CD8-positive, alpha-beta memory T cell (primary cell): ENCODE results near the gene ARV1. TPM values are rescaled to one million over a fixed set of nuclear protein-coding genes. Genes with fewer than 3 reads are reported as not detected.

Experiments
- CTCF ChIA-PET: fragments of 350-600 bp; sonication (Branson Sonifier 250); formaldehyde crosslinking; loops from one replicate; lab custom pipeline; 2021; ENCODE audit warnings: antibody characterized with exemption; lab: Charles Lee
- POLR2A ChIA-PET: fragments of 350-600 bp; sonication (Branson Sonifier 250); formaldehyde crosslinking; loops from one replicate; lab custom pipeline; 2021; ENCODE audit warnings: antibody characterized with exemption; lab: Charles Lee
- DNase-seq, 5 donors: peaks; one replicate each; pipeline versions ENCODE4 v3.0.0 to v3.0.0-alpha.2; 2020 to 2022; ENCODE audit warnings: mixed read lengths in 1 of 5
- H3K27ac ChIP-seq: one replicate; pipeline ENCODE4 v1.7.0; 2013; ENCODE audit warnings: low read depth, mild to moderate bottlenecking, low read length, moderate library complexity
- H3K27me3 ChIP-seq: 2 replicates; pipeline ENCODE4 v1.7.0; 2013; ENCODE audit warnings: low read length, mild to moderate bottlenecking; ENCODE audit not compliant: insufficient read depth, poor library complexity, severe bottlenecking
- H3K36me3 ChIP-seq: 2 replicates; pipeline ENCODE4 v1.7.0; 2013; ENCODE audit warnings: mild to moderate bottlenecking, low read length, moderate library complexity; ENCODE audit not compliant: insufficient read depth
- H3K4me1 ChIP-seq: 2 replicates; pipeline ENCODE4 v1.7.0; 2013; ENCODE audit warnings: mild to moderate bottlenecking, low read length, moderate library complexity; ENCODE audit not compliant: insufficient read depth
- H3K4me3 ChIP-seq: 2 replicates; pipeline ENCODE4 v1.7.0; 2013; ENCODE audit warnings: mild to moderate bottlenecking, low read length
- H3K9me3 ChIP-seq: 2 replicates; pipeline ENCODE4 v1.7.0; 2013; ENCODE audit warnings: mild to moderate bottlenecking, low read length
- H3K27ac Mint-ChIP-seq, 8 donors: one replicate each; pipeline ENCODE4 v1.8.0; 2020 to 2021; ENCODE audit warnings: mixed read lengths in 8 of 8, mild to moderate bottlenecking in 6 of 8, inconsistent platforms in 3 of 8, moderate library complexity in 3 of 8
- H3K27me3 Mint-ChIP-seq, 2 donors: one replicate each; pipeline ENCODE4 v1.8.0; 2020 to 2021; ENCODE audit warnings: mixed read lengths in 2 of 2, mild to moderate bottlenecking in 1 of 2, moderate library complexity in 1 of 2
- H3K36me3 Mint-ChIP-seq, 3 donors: one replicate each; pipeline ENCODE4 v1.8.0; 2020 to 2021; ENCODE audit warnings: mixed read lengths in 3 of 3, inconsistent platforms in 1 of 3, mild to moderate bottlenecking in 1 of 3
- H3K4me1 Mint-ChIP-seq, 3 donors: one replicate each; pipeline ENCODE4 v1.8.0; 2020 to 2021; ENCODE audit warnings: mixed read lengths in 3 of 3, inconsistent platforms in 1 of 3, mild to moderate bottlenecking in 1 of 3
- H3K4me3 Mint-ChIP-seq, 7 donors: one replicate each; pipeline ENCODE4 v1.8.0; 2020 to 2021; ENCODE audit warnings: mixed read lengths in 7 of 7, mild to moderate bottlenecking in 6 of 7, moderate library complexity in 4 of 7, inconsistent platforms in 2 of 7
- H3K9me3 Mint-ChIP-seq, 5 donors: one replicate each; pipeline ENCODE4 v1.8.0; 2020 to 2022; ENCODE audit warnings: mixed read lengths in 5 of 5, mild to moderate bottlenecking in 3 of 5, moderate library complexity in 2 of 5, inconsistent platforms in 1 of 5
- polyA plus RNA-seq: library from polyadenylated mRNA; unstranded; fragments of 300-500 nt; fragmentation: Illumina TruSeq; gene quantifications from one replicate; pipeline ENCODE4 v1.2.3, GENCODE V29; 2021
- total RNA-seq, 2 experiments: library from RNA; stranded (reverse); gene quantifications; one replicate each; pipeline ENCODE4 v1.2.3, GENCODE V29; 2021

Gene ARV1
- total and polyA plus RNA-seq, 3 experiments from 2014 or later, result 21.2 to 27.6 (median 21.4) TPM

DNA sequence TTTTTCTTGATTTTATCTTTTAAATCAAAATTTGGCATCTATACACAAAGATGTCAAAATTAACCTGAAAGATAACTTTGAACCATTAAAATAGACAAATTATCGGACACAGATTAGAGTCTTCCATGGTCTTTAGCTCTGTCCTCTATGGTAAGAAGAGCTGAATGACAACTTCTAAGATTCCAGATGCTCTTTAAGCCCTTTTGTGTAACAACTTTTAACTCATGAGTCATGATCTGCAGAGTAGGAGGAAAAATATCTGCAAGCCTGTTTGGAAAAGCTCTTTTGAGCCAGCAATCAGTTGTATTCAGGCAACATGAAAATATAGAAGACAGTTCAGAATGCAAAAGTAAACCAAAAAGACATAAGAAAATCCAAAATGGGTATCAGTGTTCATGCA is 38.0 kb upstream of the ARV1 start:
- H3K4me1 ChIP-seq, result no peaks in the 10 kb centered on the region
- Mint-ChIP-seq H3K9me3 (no peaks in the 10 kb centered on the region), H3K4me1 (peaks cover 10 to 32% (median 12%) of the 10 kb centered on the region in 3 donors), H3K27ac (no peak overlapping the region), H3K4me3 (no peak overlapping the region), H3K27me3 (no peaks in the 10 kb centered on the region), H3K36me3 (peaks cover 9 to 69% (median 17%) of the 10 kb centered on the region in 3 donors)
- H3K27ac ChIP-seq, result no peak overlapping the region
- ChIA-PET POLR2A (no interaction called here), CTCF (no interaction called here)
- H3K4me3 ChIP-seq, result no peak overlapping the region
- DNase-seq, result no peak
- H3K9me3 ChIP-seq, result no peaks in the 10 kb centered on the region
- H3K36me3 ChIP-seq, result peaks cover 7% of the 10 kb centered on the region
- H3K27me3 ChIP-seq, result no peaks in the 10 kb centered on the region

DNA sequence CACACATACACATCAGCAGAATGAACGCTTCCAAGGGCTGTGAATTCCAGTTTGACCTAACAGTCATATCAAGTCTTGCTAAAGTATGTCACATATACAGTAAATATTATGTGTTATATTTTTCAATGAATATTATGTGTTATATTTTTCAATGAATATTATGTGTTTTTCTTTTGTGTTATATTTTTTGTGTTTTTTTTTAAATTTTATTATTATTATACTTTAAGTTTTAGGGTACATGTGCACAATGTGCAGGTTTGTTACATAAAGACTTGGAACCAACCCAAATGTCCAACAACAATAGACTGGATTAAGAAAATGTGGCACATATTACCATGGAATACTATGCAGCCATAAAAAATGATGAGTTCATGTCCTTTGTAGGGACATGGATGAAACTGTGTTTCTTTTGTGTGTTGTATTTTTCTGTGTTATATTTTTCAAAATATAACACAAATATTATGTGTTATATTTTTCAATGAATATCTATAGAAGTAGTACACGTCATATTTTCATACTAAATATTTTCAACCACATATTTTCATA is 35.8 kb upstream of the ARV1 start:
- Mint-ChIP-seq H3K9me3 (no peaks in the 10 kb centered on the region), H3K36me3 (peaks cover 9 to 66% (median 21%) of the 10 kb centered on the region in 3 donors), H3K4me3 (no peak overlapping the region), H3K4me1 (peaks cover 10 to 35% (median 14%) of the 10 kb centered on the region in 3 donors), H3K27me3 (no peaks in the 10 kb centered on the region), H3K27ac (peak overlapping the region in 1 of 8 donors; percentile 12)
- Histone ChIP-seq H3K4me3 (no peak overlapping the region), H3K36me3 (peaks cover 7% of the 10 kb centered on the region), H3K27me3 (no peaks in the 10 kb centered on the region), H3K27ac (no peak overlapping the region), H3K9me3 (no peaks in the 10 kb centered on the region), H3K4me1 (no peaks in the 10 kb centered on the region)
- DNase-seq, result no peak
- POLR2A ChIA-PET, result no interaction called here
- CTCF ChIA-PET, result no interaction called here

DNA sequence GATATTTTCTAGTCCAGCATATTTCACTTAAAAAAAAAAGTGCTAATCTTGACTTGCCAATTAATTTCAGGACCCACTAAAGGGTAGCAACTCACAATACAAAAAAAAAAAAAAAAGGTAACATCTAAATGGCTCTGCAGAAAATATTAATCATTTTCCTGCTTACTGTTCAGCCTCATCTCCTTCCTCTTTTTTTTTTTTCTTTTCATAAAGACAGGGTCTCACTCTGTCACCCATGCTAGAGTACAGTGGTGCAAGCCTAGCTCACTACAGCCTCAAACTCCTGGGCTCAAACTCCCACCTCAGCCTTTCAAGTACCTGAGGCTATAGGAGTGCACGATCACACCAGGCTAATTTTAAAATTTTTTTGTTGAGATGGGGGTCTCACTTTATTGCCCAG is 30.6 kb upstream of the ARV1 start:
- Histone ChIP-seq H3K36me3 (peaks cover 7% of the 10 kb centered on the region), H3K4me1 (no peaks in the 10 kb centered on the region), H3K9me3 (no peaks in the 10 kb centered on the region), H3K27ac (no peak overlapping the region), H3K27me3 (no peaks in the 10 kb centered on the region), H3K4me3 (no peak overlapping the region)
- DNase-seq, result no peak
- H3K4me3 Mint-ChIP-seq, result no peak overlapping the region
- H3K27ac Mint-ChIP-seq, result peak overlapping the region in 1 of 8 donors; percentile 90
- POLR2A ChIA-PET, result no interaction called here
- H3K36me3 Mint-ChIP-seq, result peaks cover 4 to 68% (median 21%) of the 10 kb centered on the region in 3 donors
- H3K4me1 Mint-ChIP-seq, result peaks cover 9 to 23% (median 14%) of the 10 kb centered on the region in 3 donors
- CTCF ChIA-PET, result interaction anchor here (0.7 to 1.0 kb wide), 2 partner anchors 20 to 28 kb away, joined by 3 to 5 read pairs; no protein-coding TSS in a partner anchor
- H3K9me3 Mint-ChIP-seq, result no peaks in the 10 kb centered on the region
- no peaks in the 10 kb centered on the region for H3K27me3 Mint-ChIP-seq

DNA sequence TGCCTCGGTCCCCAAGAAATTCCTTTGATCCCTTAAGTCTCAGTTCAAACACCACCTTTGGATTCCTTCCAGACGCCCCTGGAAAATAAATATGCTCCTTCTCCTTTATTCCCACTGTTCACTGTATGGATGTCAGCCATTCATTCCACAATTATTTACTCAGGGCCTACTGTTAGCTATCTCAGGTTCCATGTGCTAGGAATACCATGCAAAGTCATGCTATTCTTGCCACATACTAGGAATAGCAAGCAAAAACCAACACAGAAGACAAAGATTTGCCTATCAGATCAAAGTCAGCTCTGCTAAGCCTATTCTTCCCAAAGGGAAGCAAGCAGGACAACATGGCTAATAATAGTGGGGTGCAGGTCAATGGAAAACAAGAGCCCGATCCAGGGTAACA is 30.0 kb upstream of the ARV1 start:
- no peaks in the 10 kb centered on the region for H3K4me1 ChIP-seq
- Mint-ChIP-seq H3K27ac (peak overlapping the region in 2 of 8 donors; percentile 2 to 20), H3K9me3 (no peaks in the 10 kb centered on the region), H3K4me1 (peaks cover 9 to 23% (median 14%) of the 10 kb centered on the region in 3 donors), H3K4me3 (no peak overlapping the region), H3K36me3 (peaks cover 2 to 71% (median 21%) of the 10 kb centered on the region in 3 donors), H3K27me3 (no peaks in the 10 kb centered on the region)
- ChIA-PET CTCF (interaction anchor here (0.7 to 1.0 kb wide), 2 partner anchors 20 to 27 kb away, joined by 3 to 5 read pairs; no protein-coding TSS in a partner anchor), POLR2A (no interaction called here)
- DNase-seq, result no peak
- H3K27ac ChIP-seq, result no peak overlapping the region
- H3K27me3 ChIP-seq, result no peaks in the 10 kb centered on the region
- peaks cover 9% of the 10 kb centered on the region for H3K36me3 ChIP-seq
- H3K9me3 ChIP-seq, result no peaks in the 10 kb centered on the region
- no peak overlapping the region for H3K4me3 ChIP-seq

DNA sequence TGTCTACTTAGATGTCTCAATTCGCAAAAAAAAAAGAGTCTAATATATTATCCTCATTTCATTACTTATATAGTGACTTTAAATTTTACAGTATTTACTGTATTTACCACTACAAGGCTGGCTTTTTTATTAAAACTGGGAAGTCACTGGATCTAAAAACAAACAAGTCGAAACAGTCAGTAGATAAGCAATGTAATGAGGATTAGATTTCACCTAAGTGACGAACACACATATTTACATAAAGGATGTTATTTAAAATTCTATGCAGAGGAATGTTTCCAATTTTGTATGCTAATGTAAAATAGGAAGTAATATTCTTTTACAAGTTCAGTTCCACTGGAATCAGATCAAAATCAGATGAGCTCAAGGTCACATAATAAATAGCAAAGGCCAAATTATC is 28.5 kb upstream of the ARV1 start:
- Mint-ChIP-seq H3K27me3 (no peaks in the 10 kb centered on the region), H3K4me1 (peaks cover 7 to 23% (median 21%) of the 10 kb centered on the region in 3 donors), H3K36me3 (peaks cover 5 to 69% (median 19%) of the 10 kb centered on the region in 3 donors), H3K9me3 (no peaks in the 10 kb centered on the region), H3K4me3 (no peak overlapping the region), H3K27ac (no peak overlapping the region)
- POLR2A ChIA-PET, result no interaction called here
- no peak overlapping the region for H3K4me3 ChIP-seq
- H3K9me3 ChIP-seq, result no peaks in the 10 kb centered on the region
- CTCF ChIA-PET, result interaction anchor here (1.0 kb wide), 1 partner anchor 28 kb away, joined by 3 read pairs; the partner anchor contains the start of gene TTC13
- H3K4me1 ChIP-seq, result no peaks in the 10 kb centered on the region
- no peak for DNase-seq
- peaks cover 13% of the 10 kb centered on the region for H3K36me3 ChIP-seq
- H3K27me3 ChIP-seq, result no peaks in the 10 kb centered on the region
- no peak overlapping the region for H3K27ac ChIP-seq

DNA sequence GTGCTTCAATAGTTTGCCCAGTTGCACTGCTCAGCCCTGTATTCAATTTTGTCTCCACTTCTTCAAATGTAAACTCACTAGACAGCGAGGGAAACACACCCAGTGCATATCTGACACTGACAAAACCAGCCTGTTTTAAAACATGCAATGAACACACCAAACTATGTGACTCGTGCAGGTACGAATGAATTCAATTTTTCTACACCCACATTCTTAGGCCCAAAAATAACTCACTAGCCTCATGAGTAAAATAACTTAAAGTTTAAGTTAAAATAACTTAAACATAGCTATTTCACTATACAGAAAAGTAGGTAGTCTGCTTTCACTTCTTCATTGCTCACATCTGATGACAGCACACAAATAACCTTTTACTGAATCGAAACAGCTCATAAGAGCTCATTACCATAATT is 21.3 kb upstream of the ARV1 start:
- no peaks in the 10 kb centered on the region for H3K27me3 ChIP-seq
- POLR2A ChIA-PET, result no interaction called here
- DNase-seq, result no peak
- CTCF ChIA-PET, result interaction anchor here (2.0 kb wide), 1 partner anchor 21 kb away, joined by 5 read pairs; the partner anchor contains the start of genes ARV1 and TTC13
- H3K27ac Mint-ChIP-seq, result peak overlapping the region in 1 of 8 donors; percentile 33
- H3K27ac ChIP-seq, result no peak overlapping the region
- H3K4me1 Mint-ChIP-seq, result peaks cover 19 to 35% (median 25%) of the 10 kb centered on the region in 3 donors
- H3K4me3 ChIP-seq, result no peak overlapping the region
- no peaks in the 10 kb centered on the region for H3K4me1 ChIP-seq
- H3K27me3 Mint-ChIP-seq, result no peaks in the 10 kb centered on the region
- peaks cover 18 to 69% (median 21%) of the 10 kb centered on the region in 3 donors for H3K36me3 Mint-ChIP-seq
- no peaks in the 10 kb centered on the region for H3K9me3 Mint-ChIP-seq
- H3K4me3 Mint-ChIP-seq, result no peak overlapping the region
- no peaks in the 10 kb centered on the region for H3K9me3 ChIP-seq
- peaks cover 20% of the 10 kb centered on the region for H3K36me3 ChIP-seq

DNA sequence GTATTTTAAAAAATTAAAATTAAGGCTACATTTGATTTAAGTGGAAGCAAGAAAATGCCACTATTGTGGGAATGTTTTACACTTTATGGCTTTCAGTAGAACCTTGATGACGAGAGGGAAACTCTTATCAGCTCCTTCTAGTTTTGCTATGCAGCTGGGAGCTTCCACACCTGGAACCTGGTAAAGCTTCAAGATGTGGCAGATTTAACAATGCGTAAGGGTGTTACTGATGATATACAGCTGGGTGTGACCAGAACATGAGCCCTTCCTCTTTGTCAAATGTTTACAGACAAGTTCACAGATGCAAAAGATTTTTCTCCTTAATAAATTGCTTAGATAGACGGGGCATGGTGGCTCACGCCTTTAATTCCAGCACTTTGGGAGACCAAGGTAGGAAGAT is 20.5 kb upstream of the ARV1 start:
- Histone ChIP-seq H3K9me3 (no peaks in the 10 kb centered on the region), H3K4me1 (no peaks in the 10 kb centered on the region), H3K27me3 (no peaks in the 10 kb centered on the region), H3K36me3 (peaks cover 18% of the 10 kb centered on the region), H3K27ac (no peak overlapping the region), H3K4me3 (no peak overlapping the region)
- POLR2A ChIA-PET, result no interaction called here
- Mint-ChIP-seq H3K36me3 (peaks cover 18 to 66% (median 21%) of the 10 kb centered on the region in 3 donors), H3K27me3 (no peaks in the 10 kb centered on the region), H3K4me3 (no peak overlapping the region), H3K27ac (peak overlapping the region in 1 of 8 donors; percentile 22), H3K9me3 (no peaks in the 10 kb centered on the region), H3K4me1 (peaks cover 25 to 42% (median 33%) of the 10 kb centered on the region in 3 donors)
- no peak for DNase-seq
- CTCF ChIA-PET, result interaction anchor here (1.2 kb wide), 2 partner anchors 12 to 18 kb away, joined by 3 read pairs; no protein-coding TSS in a partner anchor

DNA sequence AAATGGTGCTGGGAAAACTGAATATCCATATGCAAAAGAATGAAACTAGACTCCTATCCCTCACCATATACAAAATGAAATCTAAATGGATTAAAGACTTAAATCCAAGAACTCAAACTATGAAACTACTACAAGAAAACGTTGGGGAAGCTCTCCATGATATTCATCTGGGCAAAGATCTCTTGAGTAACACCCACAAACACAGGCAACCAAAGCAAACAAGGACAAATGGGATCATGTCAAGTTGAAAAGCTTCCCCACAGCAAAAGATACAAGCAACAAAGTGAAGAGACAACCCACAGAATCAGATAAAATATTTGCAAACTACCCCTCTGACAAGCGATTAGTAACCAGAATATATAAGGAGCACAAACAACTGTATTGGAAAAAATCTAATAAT is 14.0 kb upstream of the ARV1 start:
- Histone ChIP-seq H3K27ac (no peak overlapping the region), H3K36me3 (peaks cover 5% of the 10 kb centered on the region), H3K9me3 (no peaks in the 10 kb centered on the region), H3K4me3 (no peak overlapping the region), H3K4me1 (no peaks in the 10 kb centered on the region), H3K27me3 (no peaks in the 10 kb centered on the region)
- ChIA-PET POLR2A (no interaction called here), CTCF (interaction anchor here (1.1 kb wide), 1 partner anchor 12 kb away, joined by 4 read pairs; no protein-coding TSS in a partner anchor)
- peak overlapping the region in 3 of 8 donors; percentile 4 to 33 (median 18) for H3K27ac Mint-ChIP-seq
- H3K36me3 Mint-ChIP-seq, result peaks cover 12 to 18% (median 15%) of the 10 kb centered on the region in 3 donors
- DNase-seq, result no peak
- peaks cover 58 to 72% (median 70%) of the 10 kb centered on the region in 3 donors for H3K4me1 Mint-ChIP-seq
- H3K9me3 Mint-ChIP-seq, result no peaks in the 10 kb centered on the region
- no peak overlapping the region for H3K4me3 Mint-ChIP-seq
- no peaks in the 10 kb centered on the region for H3K27me3 Mint-ChIP-seq
